K562 (cell line): ENCODE data around the gene GPC1. TPM values are rescaled to one million over a fixed set of nuclear protein-coding genes. Genes with fewer than 3 reads are reported as not detected.

ENCODE experiments used
- ATAC-seq: fragments of 200-7000 bp; cut with Tn5 transposase; 3 replicates; pipeline ENCODE4 v1.9.1; 2020; ENCODE audit warnings: moderate library complexity
- BruUV-seq: library from RNA; stranded (reverse); fragments of 400-500 nt; replicated peaks from 2 replicates; lab custom pipeline; 2021; lab: Mats Ljungman, UMichigan
- CTCF ChIA-PET: fragments of 300-600 bp; formaldehyde crosslinking; extraction: SDS; loops from one replicate; lab custom pipeline; 2021; ENCODE audit warnings: low intra/inter-chr PET ratio; lab: Yijun Ruan, JAX
- POLR2A ChIA-PET: fragments of 300-600, 350-650 bp; sonication (Branson Sonifier 250); formaldehyde crosslinking; extraction: SDS; loops from one replicate; lab custom pipeline; 2021; ENCODE audit warnings: antibody characterized with exemption, inconsistent platforms; lab: Yijun Ruan, JAX
- DNase-seq, 4 experiments: peaks; one replicate each; pipeline versions ENCODE4 v3.0.0 to v3.0.0-alpha.2; 2011 to 2018; ENCODE audit warnings: low spot score in 3 of 4, mixed read lengths in 3 of 4; ENCODE audit errors: extremely low read depth in 1 of 4
- FAIRE-seq: peaks from 2 replicates; lab custom pipeline; 2011; peaks lifted over from hg19 to GRCh38; lab: Jason Lieb, UNC
- H2AFZ ChIP-seq: 2 replicates; pipeline ENCODE4 v1.6.0; 2011; ENCODE audit warnings: low read depth, low read length, control low read depth, inconsistent platforms
- H3K27ac ChIP-seq: fragments of 200-600 bp; 3 replicates; pipeline ENCODE4 v1.8.0; 2011; ENCODE audit warnings: low read depth, mild to moderate bottlenecking, control low read depth, inconsistent platforms, low read length, moderate library complexity, mixed read lengths; ENCODE audit errors: extremely low read depth
- H3K27me3 ChIP-seq, 2 experiments: fragments of 300-600 bp in 1 of 2; 2 replicates in 1 of 2; 3 replicates in 1 of 2; pipeline versions ENCODE4 v1.6.0 to v1.8.0; 2011; ENCODE audit warnings: inconsistent platforms in 2 of 2, low read length in 2 of 2, mild to moderate bottlenecking in 1 of 2, mixed read lengths in 1 of 2, moderate library complexity in 1 of 2; ENCODE audit not compliant: control insufficient read depth in 2 of 2, insufficient read depth in 2 of 2
- H3K36me3 ChIP-seq: fragments of 300-600 bp; 3 replicates; pipeline ENCODE4 v1.8.0; 2011; ENCODE audit warnings: mild to moderate bottlenecking, low read length, inconsistent platforms; ENCODE audit not compliant: control insufficient read depth, insufficient read depth
- H3K4me1 ChIP-seq, 2 experiments: fragments of 200-600 bp in 1 of 2; replicated peaks in 1 of 2; 2 replicates in 1 of 2; 3 replicates in 1 of 2; pipeline versions ENCODE4 v1.5.1 to v1.8.0; 2011; ENCODE audit warnings: inconsistent platforms in 2 of 2, low read length in 2 of 2, mild to moderate bottlenecking in 1 of 2, mixed read lengths in 1 of 2, moderate library complexity in 1 of 2; ENCODE audit not compliant: control insufficient read depth in 2 of 2, insufficient read depth in 2 of 2
- H3K4me2 ChIP-seq: 2 replicates; pipeline ENCODE4 v1.6.1; 2011; ENCODE audit warnings: low read length, control low read depth, inconsistent platforms, mixed read lengths; ENCODE audit not compliant: insufficient read depth
- H3K4me3 ChIP-seq: fragments of 200-600 bp; sonication (generic), shearing (Covaris generic); 2 replicates; pipeline ENCODE4 v1.5.1; 2016; ENCODE audit warnings: control low read depth, inconsistent platforms
- H3K79me2 ChIP-seq: fragments of 200-600 bp; 3 replicates; pipeline ENCODE4 v1.8.0; 2011; ENCODE audit warnings: low read length, inconsistent platforms; ENCODE audit not compliant: control insufficient read depth, insufficient read depth
- H3K9ac ChIP-seq, 2 experiments: 2 replicates each; pipeline versions ENCODE4 v1.6.0 to v1.6.1; 2011; ENCODE audit warnings: low read depth in 2 of 2, low read length in 2 of 2, control low read depth in 1 of 2, inconsistent platforms in 1 of 2, mild to moderate bottlenecking in 1 of 2, mixed read lengths in 1 of 2; ENCODE audit not compliant: insufficient read depth in 1 of 2
- H3K9me1 ChIP-seq: one replicate; pipeline ENCODE4 v1.6.0; 2011; ENCODE audit warnings: inconsistent platforms, mild to moderate bottlenecking, low read length, moderate library complexity; ENCODE audit not compliant: control insufficient read depth, insufficient read depth
- H3K9me3 ChIP-seq: replicated peaks from 2 replicates; pipeline ENCODE4 v1.5.1; 2011; ENCODE audit warnings: low read depth, low read length, inconsistent platforms; ENCODE audit not compliant: control insufficient read depth, insufficient read depth
- H4K20me1 ChIP-seq: replicated peaks from 2 replicates; pipeline ENCODE4 v1.6.1; 2011; ENCODE audit warnings: low read length, inconsistent platforms, mixed read lengths; ENCODE audit not compliant: control insufficient read depth, insufficient read depth
- FOXA1 ChIP-seq: fragments of 450-650 bp; IDR thresholded peaks from 2 replicates; pipeline ENCODE4 v1.6.1; 2016; ENCODE audit warnings: mild to moderate bottlenecking, borderline replicate concordance
- HDAC6 ChIP-seq: IDR thresholded peaks from 2 replicates; pipeline ENCODE4 v1.6.1; 2012; ENCODE audit warnings: low read depth, mild to moderate bottlenecking, control low read depth, inconsistent platforms, low read length, moderate library complexity
- NCOR1 ChIP-seq: fragments of 450-650 bp; IDR thresholded peaks from 2 replicates; pipeline ENCODE4 v1.6.1; 2016; ENCODE audit warnings: mild to moderate bottlenecking, moderate library complexity
- PHF21A ChIP-seq: fragments of 450-650 bp; IDR thresholded peaks from 2 replicates; pipeline ENCODE4 v1.6.1; 2017; ENCODE audit warnings: low read depth, borderline replicate concordance
- PRPF4 ChIP-seq: fragments of 200-400 bp; formaldehyde crosslinking; IDR thresholded peaks from one replicate; pipeline ENCODE4 v1.6.1; 2017; ENCODE audit warnings: low read length, low read depth, mild to moderate bottlenecking; ENCODE audit not compliant: insufficient read depth, poor library complexity, severe bottlenecking
- TRIM24 ChIP-seq, 2 experiments: fragments of 450-650 bp; IDR thresholded peaks; 2 replicates each; pipeline ENCODE4 v1.6.1; 2016
- U2AF2 ChIP-seq: fragments of 200-400 bp; formaldehyde crosslinking; optimal IDR thresholded peaks from 2 replicates; pipeline ENCODE3; 2017; ENCODE audit warnings: low read depth, mild to moderate bottlenecking, low read length
- ZNF583 ChIP-seq: fragments of 250-450 bp; sonication (Bioruptor Pico); IDR thresholded peaks from 2 replicates; pipeline ENCODE4 v1.4.0; 2020
- ZNF696 ChIP-seq: fragments of 250-450 bp; sonication (Bioruptor Pico); conservative IDR thresholded peaks from 2 replicates; pipeline ENCODE4 v1.4.0; 2020; ENCODE audit warnings: mild to moderate bottlenecking, moderate library complexity
- ZZZ3 ChIP-seq: fragments of 450-650 bp; IDR thresholded peaks from 2 replicates; pipeline ENCODE4 v1.6.1; 2016; ENCODE audit warnings: antibody characterized with exemption, mild to moderate bottlenecking, moderate library complexity
- WGBS: fragments of 100-300 bp; shearing (Covaris generic); methylation state at CpG from one replicate; pipeline ENCODE4 v1.1.6; 2016; ENCODE audit warnings: low coverage, mixed read lengths; ENCODE audit not compliant: insufficient coverage; ENCODE audit errors: missing lambda C conversion rate; 5-methylcytosine and 5-hydroxymethylcytosine counted together
- in situ Hi-C: fragments of 300-500 bp; cut with MboI; formaldehyde crosslinking; loops from 4 replicates; pipeline ENCODE4 v1.15.0; 2018; ENCODE audit warnings: inconsistent platforms, mixed read lengths
- intact Hi-C: fragments of 100-400 bp; cut with micrococcal nuclease; formaldehyde crosslinking; loops from 2 replicates; pipeline ENCODE4 v1.14.2; 2022
- polyA plus RNA-seq, 8 experiments: library from polyadenylated mRNA; depleted of rRNA in 4 of 8; stranded (reverse) in 5 of 8; unstranded in 3 of 8; fragments of >200 nt; fragmentation: Nextera tagmentation in 2 of 8; fragmentation: Illumina TruSeq in 1 of 8; extraction: Ambion mirVana in 2 of 8; extraction: Trizol in 1 of 8; gene quantifications; 2 replicates each; pipeline versions ENCODE4 v1.2.1 to v1.2.3, GENCODE V29; 2011 to 2014; ENCODE audit warnings: inconsistent platforms in 1 of 8, missing spikeins in 1 of 8
- total RNA-seq, 7 experiments: library from RNA; depleted of rRNA in 6 of 7; stranded (reverse); fragments of >200 nt in 6 of 7; fragmentation: Illumina TruSeq in 2 of 7; extraction: Trizol in 2 of 7; gene quantifications; 2 replicates each; pipeline versions ENCODE4 v1.2.1 to v1.2.3, GENCODE V29; 2011 to 2021; ENCODE audit warnings: low replicate concordance in 1 of 7
- TF ChIP-seq, protein P1 (sequence below), 2 experiments: fragments of 450-650 bp; conservative IDR thresholded peaks; 2 replicates each; pipeline ENCODE4 v1.6.1; 2017; ENCODE audit warnings: mild to moderate bottlenecking in 2 of 2, moderate library complexity in 2 of 2
- TF ChIP-seq, protein P2 (sequence below): sonication (generic); formaldehyde crosslinking; IDR thresholded peaks from 2 replicates; pipeline ENCODE4 v1.8.0; 2022; ENCODE audit warnings: mild to moderate bottlenecking, missing genetic modification reagents

Gene GPC1
- total and polyA plus RNA-seq, 9 of the 15 experiments (the other 6 are each of a cell fraction or from before 2014, with no cell fraction given) = 0.07 to 0.82 (median 0.14) TPM; not detected in 3

DNA sequence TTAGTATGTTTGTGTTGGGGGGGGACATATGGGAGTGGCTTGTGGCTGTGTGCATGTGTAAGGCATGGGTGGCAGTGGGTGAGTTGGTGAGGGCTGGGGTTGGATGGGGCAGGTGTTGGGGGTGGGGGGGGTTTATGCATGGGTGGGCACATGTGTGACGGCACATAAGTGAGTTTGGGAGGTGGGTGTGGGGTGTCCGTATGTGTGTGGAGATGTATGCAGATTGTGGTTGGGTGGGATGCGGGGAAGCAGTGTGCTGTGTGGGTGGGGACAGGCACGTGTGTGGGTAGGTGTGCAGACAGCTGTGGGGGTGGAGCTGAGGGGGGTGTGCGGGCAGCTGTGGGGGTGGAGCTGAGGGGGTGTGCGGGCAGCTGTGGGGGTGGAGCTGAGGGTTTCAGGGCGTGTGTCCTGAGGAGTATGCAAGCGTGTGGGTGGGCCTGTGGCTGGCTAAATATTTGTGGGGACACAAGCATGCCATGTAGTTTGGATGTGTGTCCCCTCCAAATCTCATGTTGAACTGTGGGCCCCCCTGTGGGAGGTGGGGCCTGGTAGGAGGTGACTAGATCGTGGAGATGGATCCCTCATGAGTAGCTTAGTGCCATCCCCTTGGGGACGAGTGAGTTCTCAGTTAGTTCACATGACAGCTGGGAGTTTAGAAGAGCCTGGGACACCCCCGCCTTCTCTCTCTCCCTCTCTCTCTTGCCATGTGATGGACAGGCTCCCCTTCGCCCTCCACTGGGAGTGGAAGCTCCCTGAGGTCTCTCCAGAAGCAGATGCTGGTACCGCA, 62.9 kb downstream of the GPC1 start:
- no peaks in the 10 kb centered on the region for H3K27me3 ChIP-seq
- no peak for DNase-seq
- ChIA-PET POLR2A (no interaction called here), CTCF (no interaction called here)
- H3K9me1 ChIP-seq = no peaks in the 10 kb centered on the region
- H3K4me2 ChIP-seq = no peak overlapping the region
- H3K4me3 ChIP-seq = no peak overlapping the region
- no peak overlapping the region for H3K9ac ChIP-seq
- no peak for FAIRE-seq
- no CpG with 5 or more reads among the region's 13 CpGs for WGBS
- H3K9me3 ChIP-seq = no peaks in the 10 kb centered on the region
- intact Hi-C loops (no loop called here), in situ Hi-C loops (no loop called here)
- no peaks in the 10 kb centered on the region for H4K20me1 ChIP-seq
- no TSS peak for BruUV-seq
- TF ChIP-seq PRPF4 = no peak
- no peaks in the 10 kb centered on the region for H3K79me2 ChIP-seq
- H3K4me1 ChIP-seq = peaks cover 0 to 6% of the 10 kb centered on the region in 2 experiments; a peak in 1 of 5 replicates
- H3K36me3 ChIP-seq = peaks cover 22% of the 10 kb centered on the region; the same call in 2 of the 3 replicates
- no peak overlapping the region for H2AFZ ChIP-seq
- ATAC-seq = no peak
- no peak overlapping the region for H3K27ac ChIP-seq

DNA sequence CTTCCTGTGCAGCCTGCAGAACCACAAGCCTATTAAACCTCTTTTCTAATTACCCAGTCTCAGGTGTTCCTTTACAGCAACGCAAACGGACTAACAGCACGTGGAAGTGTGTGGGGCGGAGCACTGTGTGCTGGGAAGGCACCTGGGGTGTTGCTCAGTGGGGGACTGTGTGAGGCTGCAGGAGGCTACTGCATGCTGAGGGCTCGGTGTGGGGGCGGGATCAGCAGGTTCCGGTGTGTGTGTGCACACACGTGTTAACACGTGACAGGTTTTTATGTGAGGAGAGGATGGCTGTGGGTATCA, 63.4 kb downstream of the GPC1 start:
- 98% methylated on average over 7 of the region's 9 CpGs for WGBS
- Histone ChIP-seq H3K4me1 (peaks cover 0 to 6% of the 10 kb centered on the region in 2 experiments; a peak in 1 of 5 replicates), H3K9me1 (no peaks in the 10 kb centered on the region)
- TF ChIP-seq TRIM24 (IDR thresholded peaks at IDR 0.05) (no peak), ZNF583 (CRISPR knock-in tag) (no peak), ZNF696 (CRISPR knock-in tag) (no peak), ZZZ3 (no peak), FOXA1 (no peak), HDAC6 (no peak), PHF21A (no peak), U2AF2 (no peak), NCOR1 (no peak)
- TF ChIP-seq, protein P1, sequence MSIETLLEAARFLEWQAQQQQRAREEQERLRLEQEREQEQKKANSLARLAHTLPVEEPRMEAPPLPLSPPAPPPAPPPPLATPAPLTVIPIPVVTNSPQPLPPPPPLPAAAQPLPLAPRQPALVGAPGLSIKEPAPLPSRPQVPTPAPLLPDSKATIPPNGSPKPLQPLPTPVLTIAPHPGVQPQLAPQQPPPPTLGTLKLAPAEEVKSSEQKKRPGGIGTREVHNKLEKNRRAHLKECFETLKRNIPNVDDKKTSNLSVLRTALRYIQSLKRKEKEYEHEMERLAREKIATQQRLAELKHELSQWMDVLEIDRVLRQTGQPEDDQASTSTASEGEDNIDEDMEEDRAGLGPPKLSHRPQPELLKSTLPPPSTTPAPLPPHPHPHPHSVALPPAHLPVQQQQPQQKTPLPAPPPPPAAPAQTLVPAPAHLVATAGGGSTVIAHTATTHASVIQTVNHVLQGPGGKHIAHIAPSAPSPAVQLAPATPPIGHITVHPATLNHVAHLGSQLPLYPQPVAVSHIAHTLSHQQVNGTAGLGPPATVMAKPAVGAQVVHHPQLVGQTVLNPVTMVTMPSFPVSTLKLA (conservative IDR thresholded peaks at IDR 0.05) = no peak
- TF ChIP-seq, protein P2, sequence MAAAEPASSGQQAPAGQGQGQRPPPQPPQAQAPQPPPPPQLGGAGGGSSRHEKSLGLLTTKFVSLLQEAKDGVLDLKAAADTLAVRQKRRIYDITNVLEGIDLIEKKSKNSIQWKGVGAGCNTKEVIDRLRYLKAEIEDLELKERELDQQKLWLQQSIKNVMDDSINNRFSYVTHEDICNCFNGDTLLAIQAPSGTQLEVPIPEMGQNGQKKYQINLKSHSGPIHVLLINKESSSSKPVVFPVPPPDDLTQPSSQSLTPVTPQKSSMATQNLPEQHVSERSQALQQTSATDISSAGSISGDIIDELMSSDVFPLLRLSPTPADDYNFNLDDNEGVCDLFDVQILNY (CRISPR knock-in tag) = no peak

More for the DNA sequence above, 63.4 kb downstream of the GPC1 start:
- Histone ChIP-seq H3K4me3 (no peak overlapping the region), H3K27ac (no peak overlapping the region), H3K9ac (no peak overlapping the region), H3K27me3 (no peaks in the 10 kb centered on the region), H3K9me3 (no peaks in the 10 kb centered on the region), H3K79me2 (no peaks in the 10 kb centered on the region), H4K20me1 (no peaks in the 10 kb centered on the region), H3K36me3 (peaks cover 22% of the 10 kb centered on the region; the same call in 2 of the 3 replicates), H2AFZ (no peak overlapping the region), H3K4me2 (no peak overlapping the region)
- intact Hi-C loops (no loop called here), in situ Hi-C loops (no loop called here)
- ATAC-seq = no peak
- ChIA-PET CTCF (no interaction called here), POLR2A (no interaction called here)
- FAIRE-seq = no peak
- no peak for DNase-seq
- no TSS peak for BruUV-seq
